ENCODE measurements around the gene HLA-B.

Gene HLA-B

GRCh38 chr6:31379850-31380249 lies 22.9 kb upstream of the HLA-B start:
- Histone ChIP-seq H3K27ac (replicated peaks) (no peak overlapping the region), H3K27me3 (ENCODE audit: insufficient read depth, poor library complexity, severe bottlenecking) (peaks cover 2% of the 10 kb centered on the region), H3K4me3 (replicated peaks; ENCODE audit: insufficient read depth, low read length) (no peak overlapping the region)
- DNase-seq (ENCODE audit: low read depth in 1 of 2, low spot score in 1 of 2), result no peak
- TF ChIP-seq GABPA (IDR thresholded peaks at IDR 0.05; ENCODE audit: low read depth) (no peak), REST (IDR thresholded peaks at IDR 0.05; ENCODE audit: insufficient replicate concordance, low read depth) (no peak), POLR2AphosphoS5 (IDR thresholded peaks at IDR 0.05; ENCODE audit: low read depth) (no peak), CTCF (IDR thresholded peaks at IDR 0.05; ENCODE audit: insufficient read depth, low read length) (no peak), SPI1 (IDR thresholded peaks at IDR 0.05; ENCODE audit: borderline replicate concordance, low read depth) (no peak)

GRCh38 chr6:31378721-31379103 lies 21.7 kb upstream of the HLA-B start:
- Histone ChIP-seq H3K27ac (replicated peaks) (no peak overlapping the region), H3K27me3 (ENCODE audit: insufficient read depth, poor library complexity, severe bottlenecking) (peaks cover 2% of the 10 kb centered on the region), H3K4me3 (replicated peaks; ENCODE audit: insufficient read depth, low read length) (no peak overlapping the region)
- DNase-seq (ENCODE audit: low read depth in 1 of 2, low spot score in 1 of 2), result no peak
- TF ChIP-seq POLR2AphosphoS5 (IDR thresholded peaks at IDR 0.05; ENCODE audit: low read depth) (no peak), GABPA (IDR thresholded peaks at IDR 0.05; ENCODE audit: low read depth) (no peak), CTCF (IDR thresholded peaks at IDR 0.05; ENCODE audit: insufficient read depth, low read length) (no peak), REST (IDR thresholded peaks at IDR 0.05; ENCODE audit: insufficient replicate concordance, low read depth) (no peak), SPI1 (IDR thresholded peaks at IDR 0.05; ENCODE audit: borderline replicate concordance, low read depth) (no peak)

GRCh38 chr6:31378062-31378720 lies 21.2 kb upstream of the HLA-B start:
- no peak overlapping the region for H3K27ac ChIP-seq (replicated peaks)
- no peak overlapping the region for H3K4me3 ChIP-seq (replicated peaks; ENCODE audit: insufficient read depth, low read length)
- DNase-seq (ENCODE audit: low read depth in 1 of 2, low spot score in 1 of 2), result no peak
- peaks cover 2% of the 10 kb centered on the region for H3K27me3 ChIP-seq (ENCODE audit: insufficient read depth, poor library complexity, severe bottlenecking)
- TF ChIP-seq POLR2AphosphoS5 (IDR thresholded peaks at IDR 0.05; ENCODE audit: low read depth) (no peak), GABPA (IDR thresholded peaks at IDR 0.05; ENCODE audit: low read depth) (no peak), REST (IDR thresholded peaks at IDR 0.05; ENCODE audit: insufficient replicate concordance, low read depth) (no peak), SPI1 (IDR thresholded peaks at IDR 0.05; ENCODE audit: borderline replicate concordance, low read depth) (no peak), CTCF (IDR thresholded peaks at IDR 0.05; ENCODE audit: insufficient read depth, low read length) (no peak)
